ENCODE data around the gene IL2RA.
A peak's percentile ranks its signal among the peaks of the same experiment; 100 is the strongest.

The IL2RA gene

DNA sequence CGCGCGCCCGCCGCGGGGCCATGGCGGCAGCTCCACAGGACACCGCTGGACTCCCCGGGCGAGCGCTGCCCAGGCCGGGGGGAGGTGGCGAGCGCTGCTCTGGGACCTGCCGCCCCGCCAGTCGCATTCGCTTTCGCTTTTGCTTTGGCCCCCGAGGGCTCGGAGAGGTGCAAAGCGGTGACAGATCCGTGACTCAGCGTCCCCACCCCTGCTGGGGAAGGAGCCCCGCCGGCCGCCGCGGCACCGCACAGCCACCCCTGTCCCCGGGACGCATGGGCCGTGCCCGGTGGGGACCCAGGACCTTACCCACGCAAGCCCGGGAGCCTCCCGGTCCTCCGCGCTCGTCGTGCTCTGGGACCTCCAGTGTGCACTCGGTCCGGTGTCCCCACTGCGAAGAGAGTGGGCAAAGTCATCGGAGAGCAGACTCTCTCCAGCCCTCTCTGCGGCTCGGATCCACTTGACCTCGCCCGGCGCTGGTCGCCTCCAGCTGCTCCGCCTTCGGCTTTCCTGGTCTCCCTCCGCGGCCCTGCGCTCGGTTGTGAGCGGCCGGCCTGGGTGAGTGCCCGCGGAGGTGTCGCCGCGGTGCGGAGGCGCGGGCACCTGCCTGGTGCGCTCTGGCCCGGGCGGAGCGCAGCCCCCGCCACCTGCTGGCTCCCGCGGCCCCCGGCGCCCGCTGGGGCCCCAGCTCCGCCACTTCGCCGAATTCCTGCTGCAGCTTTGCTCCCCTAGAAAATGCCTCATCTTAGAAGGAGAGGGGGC is 84.5 kb downstream of the IL2RA start, which contains the start of gene IL15RA:
Gene IL15RA (minus strand): TSS at position 73 of the 759 bp plus-strand sequence. CDS start 51 bp downstream, at position 22.
- no peaks in the 10 kb centered on the region for H3K9me3 ChIP-seq (ENCODE audit: control insufficient read depth, insufficient read depth, low read length)
- no peaks in the 10 kb centered on the region for H3K36me3 ChIP-seq (ENCODE audit: control insufficient read depth, insufficient read depth, low read length)
- peak within 1 kb of the TSS; percentile 80 for H3K4me3 ChIP-seq (ENCODE audit: low read depth, low read length)
- H3K27me3 ChIP-seq (ENCODE audit: control insufficient read depth, insufficient read depth, low read length), result peaks cover 45% of the 10 kb centered on the region
- no peaks in the 10 kb centered on the region for H3K4me1 ChIP-seq (ENCODE audit: control insufficient read depth, insufficient read depth, low read length)
- H3K9ac ChIP-seq (ENCODE audit: low read depth, low read length), result peak within 1 kb of the TSS; percentile 60

DNA sequence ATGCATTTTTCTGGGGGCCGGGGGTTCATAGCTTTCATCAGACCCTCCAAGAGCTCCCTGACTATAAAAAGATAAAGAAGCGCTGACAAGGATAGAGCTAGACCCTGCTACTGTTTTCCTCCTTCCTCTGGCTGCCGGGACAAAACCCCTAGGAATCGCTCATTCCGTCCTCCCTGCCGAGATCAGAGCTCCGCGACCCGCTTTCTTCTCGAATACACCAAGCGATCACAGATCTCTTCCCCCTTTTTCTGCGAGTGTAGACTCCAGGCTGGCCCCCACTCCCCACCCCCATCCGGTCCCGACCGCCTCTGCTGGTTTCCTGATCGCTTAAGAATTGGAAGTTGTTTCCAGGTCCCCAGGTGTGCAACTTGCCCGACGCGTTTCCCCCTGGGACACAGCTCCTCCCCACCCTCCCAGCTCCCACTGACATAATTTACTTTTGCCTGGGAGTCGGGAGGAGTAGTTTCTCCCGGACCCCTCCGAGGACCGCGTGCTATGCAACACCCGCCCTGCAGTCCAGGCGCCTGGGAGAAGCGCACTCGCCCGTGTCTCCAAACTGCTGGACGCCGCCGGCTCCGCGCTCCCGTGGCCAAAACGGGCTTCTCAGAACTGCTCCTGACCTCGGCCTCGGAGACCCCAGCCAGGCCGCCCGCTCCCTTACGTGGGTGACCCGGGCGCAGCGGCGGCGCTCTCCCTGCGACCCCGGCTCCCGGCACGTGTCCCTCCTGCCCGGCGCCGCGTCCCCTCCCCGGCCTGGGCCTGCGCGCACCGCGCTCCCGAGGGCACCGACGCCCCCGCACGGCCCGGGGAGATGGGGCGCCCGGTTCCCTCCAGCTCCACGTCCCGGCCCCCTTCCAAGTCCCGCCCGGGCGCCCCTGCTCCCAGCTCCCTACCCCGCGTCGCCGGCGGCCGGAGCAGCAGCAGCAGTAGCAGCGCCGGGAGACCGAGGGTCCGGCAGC is 85.4 kb downstream of the IL2RA start:
- Histone ChIP-seq H3K4me1 (ENCODE audit: control insufficient read depth, insufficient read depth, low read length) (no peaks in the 10 kb centered on the region), H3K9ac (ENCODE audit: low read depth, low read length) (peak overlapping the region; percentile 60), H3K9me3 (ENCODE audit: control insufficient read depth, insufficient read depth, low read length) (no peaks in the 10 kb centered on the region), H3K36me3 (ENCODE audit: control insufficient read depth, insufficient read depth, low read length) (no peaks in the 10 kb centered on the region), H3K4me3 (ENCODE audit: low read depth, low read length) (peak overlapping the region; percentile 80), H3K27me3 (ENCODE audit: control insufficient read depth, insufficient read depth, low read length) (peaks cover 45% of the 10 kb centered on the region)

DNA sequence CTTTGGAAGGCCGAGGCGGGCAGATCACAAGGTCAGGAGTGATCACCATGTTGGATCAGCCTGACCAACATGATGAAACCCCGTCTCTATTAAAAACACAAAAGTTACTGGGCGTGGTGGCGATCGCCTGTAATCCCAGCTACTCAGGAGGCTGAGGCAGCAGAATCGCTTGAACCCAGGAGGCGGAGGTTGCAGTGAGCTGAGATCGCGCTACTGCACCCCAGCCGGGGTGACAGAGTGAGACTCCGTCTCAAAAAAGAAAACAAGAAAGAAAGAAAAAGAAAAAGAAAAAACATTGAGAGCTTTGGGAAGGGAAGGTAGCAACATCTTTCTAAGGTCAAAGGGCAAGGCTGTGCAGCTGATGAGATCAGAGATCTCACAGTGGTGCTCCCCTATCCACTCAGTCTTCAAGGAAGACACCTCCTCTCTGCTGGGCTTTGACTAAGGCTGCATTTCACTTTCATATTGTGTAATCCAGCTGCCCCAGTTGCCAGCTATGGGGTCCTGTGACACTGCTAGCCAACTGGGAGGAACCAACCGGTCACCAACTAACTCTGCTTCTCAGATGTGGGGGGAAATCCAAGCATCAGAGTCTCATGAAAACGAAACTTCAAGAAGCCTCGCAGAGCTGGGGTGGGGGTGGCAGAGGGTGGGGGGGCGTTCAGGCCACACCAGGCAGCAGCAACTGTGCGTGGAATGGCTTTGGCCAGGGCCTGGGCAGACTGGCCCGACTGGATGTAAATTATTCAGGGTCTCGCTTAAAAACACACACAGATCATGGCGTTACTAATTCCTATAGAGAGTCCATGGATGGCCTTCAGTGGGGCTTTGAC is 86.3 kb downstream of the IL2RA start:
- peak overlapping the region; percentile 80 for H3K4me3 ChIP-seq (ENCODE audit: low read depth, low read length)
- H3K36me3 ChIP-seq (ENCODE audit: control insufficient read depth, insufficient read depth, low read length), result no peaks in the 10 kb centered on the region
- no peaks in the 10 kb centered on the region for H3K9me3 ChIP-seq (ENCODE audit: control insufficient read depth, insufficient read depth, low read length)
- peaks cover 38% of the 10 kb centered on the region for H3K27me3 ChIP-seq (ENCODE audit: control insufficient read depth, insufficient read depth, low read length)
- H3K4me1 ChIP-seq (ENCODE audit: control insufficient read depth, insufficient read depth, low read length), result no peaks in the 10 kb centered on the region
- H3K9ac ChIP-seq (ENCODE audit: low read depth, low read length), result no peak overlapping the region

DNA sequence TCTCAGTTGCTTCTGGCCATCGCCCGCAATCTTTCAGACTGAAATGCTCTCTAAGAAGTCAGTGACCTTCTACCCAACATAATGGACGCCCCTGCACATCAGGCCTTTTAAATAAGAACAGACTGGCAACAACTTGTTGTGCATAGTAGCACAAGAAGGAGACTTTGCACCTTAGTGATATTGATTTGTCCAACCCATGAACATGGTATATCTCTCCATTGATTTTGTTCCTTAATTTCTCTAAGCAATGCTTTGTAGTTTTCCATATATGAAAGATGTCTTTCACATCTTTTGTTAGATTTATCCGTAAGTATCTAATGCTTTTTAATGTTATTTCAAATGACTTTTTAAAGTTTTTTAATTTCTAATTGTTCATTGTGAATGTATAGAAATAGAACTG is 89.1 kb downstream of the IL2RA start:
- Histone ChIP-seq H3K27me3 (ENCODE audit: control insufficient read depth, insufficient read depth, low read length) (peaks cover 19% of the 10 kb centered on the region), H3K9me3 (ENCODE audit: control insufficient read depth, insufficient read depth, low read length) (no peaks in the 10 kb centered on the region), H3K9ac (ENCODE audit: low read depth, low read length) (no peak overlapping the region), H3K36me3 (ENCODE audit: control insufficient read depth, insufficient read depth, low read length) (no peaks in the 10 kb centered on the region), H3K4me3 (ENCODE audit: low read depth, low read length) (no peak overlapping the region), H3K4me1 (ENCODE audit: control insufficient read depth, insufficient read depth, low read length) (no peaks in the 10 kb centered on the region)

DNA sequence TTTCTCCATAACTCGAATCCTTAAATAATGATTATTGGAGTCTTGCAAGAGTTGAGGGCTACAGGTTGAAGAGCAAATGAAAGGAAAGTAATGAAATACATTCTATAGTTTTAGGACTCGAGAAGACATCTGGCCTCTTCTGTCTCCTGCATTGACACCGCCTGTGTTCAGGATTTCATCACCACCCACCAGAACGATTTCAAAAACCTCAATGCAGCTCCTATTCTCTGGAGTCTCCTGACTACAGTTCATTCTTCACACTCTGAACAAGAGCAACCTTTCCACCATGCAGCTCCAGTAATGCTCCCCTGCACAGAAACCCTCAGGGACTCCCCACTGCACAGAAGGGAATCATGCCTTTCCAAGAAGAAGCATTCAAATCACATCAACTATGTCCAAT is 90.3 kb downstream of the IL2RA start:
- Histone ChIP-seq H3K9me3 (ENCODE audit: control insufficient read depth, insufficient read depth, low read length) (no peaks in the 10 kb centered on the region), H3K36me3 (ENCODE audit: control insufficient read depth, insufficient read depth, low read length) (no peaks in the 10 kb centered on the region), H3K27me3 (ENCODE audit: control insufficient read depth, insufficient read depth, low read length) (peaks cover 19% of the 10 kb centered on the region), H3K4me1 (ENCODE audit: control insufficient read depth, insufficient read depth, low read length) (no peaks in the 10 kb centered on the region), H3K9ac (ENCODE audit: low read depth, low read length) (no peak overlapping the region), H3K4me3 (ENCODE audit: low read depth, low read length) (no peak overlapping the region)

DNA sequence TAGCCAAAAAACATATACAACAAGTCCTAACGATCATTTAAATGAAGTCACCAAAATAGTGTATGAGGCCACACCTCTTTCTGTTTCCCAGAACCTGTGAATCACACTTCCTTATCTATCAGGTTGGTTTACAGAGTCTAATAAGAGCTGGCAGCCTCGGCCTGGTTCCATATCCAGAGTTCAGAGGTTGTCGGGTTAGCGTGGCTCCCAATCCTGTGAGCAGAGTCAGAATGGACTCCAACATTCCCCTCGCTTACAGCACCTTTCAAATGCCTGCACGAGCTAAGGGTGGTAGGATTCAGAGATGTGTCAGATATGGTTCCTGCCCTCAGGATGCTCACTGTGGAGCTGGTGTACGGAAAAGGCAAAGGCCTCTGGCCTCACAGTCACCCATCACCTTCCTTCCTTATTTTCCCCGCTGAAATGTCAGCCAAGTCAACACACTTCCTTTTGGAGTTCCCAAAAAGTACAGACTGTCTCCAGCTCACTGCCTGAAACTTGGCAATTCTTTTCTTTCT is 90.8 kb downstream of the IL2RA start:
- Histone ChIP-seq H3K36me3 (ENCODE audit: control insufficient read depth, insufficient read depth, low read length) (no peaks in the 10 kb centered on the region), H3K4me3 (ENCODE audit: low read depth, low read length) (no peak overlapping the region), H3K4me1 (ENCODE audit: control insufficient read depth, insufficient read depth, low read length) (no peaks in the 10 kb centered on the region), H3K9me3 (ENCODE audit: control insufficient read depth, insufficient read depth, low read length) (no peaks in the 10 kb centered on the region), H3K9ac (ENCODE audit: low read depth, low read length) (no peak overlapping the region), H3K27me3 (ENCODE audit: control insufficient read depth, insufficient read depth, low read length) (peaks cover 13% of the 10 kb centered on the region)

DNA sequence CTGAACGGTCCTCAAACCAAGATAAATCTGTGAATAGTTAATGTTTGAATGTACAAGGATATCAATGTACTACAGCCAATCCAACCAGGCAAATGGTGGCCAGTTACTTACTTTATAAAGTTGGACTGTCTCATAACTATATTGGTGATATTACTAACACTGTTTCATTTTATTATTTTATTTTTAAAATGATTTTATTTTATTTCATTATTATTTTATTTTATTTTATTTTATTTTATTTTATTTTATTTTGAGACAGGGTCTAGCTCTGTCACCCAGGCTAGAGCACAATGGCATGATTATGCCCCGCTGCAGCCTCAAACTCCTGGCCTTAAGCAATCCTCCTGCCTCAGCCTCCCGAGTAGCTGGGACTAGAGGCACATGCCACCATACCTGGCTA is 91.6 kb downstream of the IL2RA start:
- H3K36me3 ChIP-seq (ENCODE audit: control insufficient read depth, insufficient read depth, low read length), result no peaks in the 10 kb centered on the region
- no peak overlapping the region for H3K9ac ChIP-seq (ENCODE audit: low read depth, low read length)
- no peak overlapping the region for H3K4me3 ChIP-seq (ENCODE audit: low read depth, low read length)
- H3K27me3 ChIP-seq (ENCODE audit: control insufficient read depth, insufficient read depth, low read length), result peaks cover 8% of the 10 kb centered on the region
- no peaks in the 10 kb centered on the region for H3K9me3 ChIP-seq (ENCODE audit: control insufficient read depth, insufficient read depth, low read length)
- no peaks in the 10 kb centered on the region for H3K4me1 ChIP-seq (ENCODE audit: control insufficient read depth, insufficient read depth, low read length)

DNA sequence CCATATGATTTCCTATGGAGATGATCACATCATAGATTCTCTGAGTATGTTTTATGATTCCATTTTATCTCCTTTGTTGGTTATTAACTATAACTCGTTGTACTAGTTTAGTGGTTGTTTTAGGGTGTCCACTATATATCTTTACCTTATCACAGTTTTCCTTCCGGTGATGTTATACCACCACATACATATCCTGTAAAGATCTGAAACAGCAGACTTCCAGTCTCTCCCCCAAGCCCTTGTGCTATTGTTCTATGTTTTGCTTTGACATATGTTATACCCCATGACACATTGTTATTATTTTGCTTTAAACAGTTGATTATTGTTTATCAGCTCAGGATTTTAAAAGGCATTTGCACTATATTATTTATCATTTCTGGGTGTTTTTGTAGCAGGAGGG is 92.1 kb downstream of the IL2RA start:
- no peaks in the 10 kb centered on the region for H3K4me1 ChIP-seq (ENCODE audit: control insufficient read depth, insufficient read depth, low read length)
- peaks cover 3% of the 10 kb centered on the region for H3K27me3 ChIP-seq (ENCODE audit: control insufficient read depth, insufficient read depth, low read length)
- H3K4me3 ChIP-seq (ENCODE audit: low read depth, low read length), result no peak overlapping the region
- no peaks in the 10 kb centered on the region for H3K36me3 ChIP-seq (ENCODE audit: control insufficient read depth, insufficient read depth, low read length)
- H3K9me3 ChIP-seq (ENCODE audit: control insufficient read depth, insufficient read depth, low read length), result no peaks in the 10 kb centered on the region
- H3K9ac ChIP-seq (ENCODE audit: low read depth, low read length), result no peak overlapping the region

DNA sequence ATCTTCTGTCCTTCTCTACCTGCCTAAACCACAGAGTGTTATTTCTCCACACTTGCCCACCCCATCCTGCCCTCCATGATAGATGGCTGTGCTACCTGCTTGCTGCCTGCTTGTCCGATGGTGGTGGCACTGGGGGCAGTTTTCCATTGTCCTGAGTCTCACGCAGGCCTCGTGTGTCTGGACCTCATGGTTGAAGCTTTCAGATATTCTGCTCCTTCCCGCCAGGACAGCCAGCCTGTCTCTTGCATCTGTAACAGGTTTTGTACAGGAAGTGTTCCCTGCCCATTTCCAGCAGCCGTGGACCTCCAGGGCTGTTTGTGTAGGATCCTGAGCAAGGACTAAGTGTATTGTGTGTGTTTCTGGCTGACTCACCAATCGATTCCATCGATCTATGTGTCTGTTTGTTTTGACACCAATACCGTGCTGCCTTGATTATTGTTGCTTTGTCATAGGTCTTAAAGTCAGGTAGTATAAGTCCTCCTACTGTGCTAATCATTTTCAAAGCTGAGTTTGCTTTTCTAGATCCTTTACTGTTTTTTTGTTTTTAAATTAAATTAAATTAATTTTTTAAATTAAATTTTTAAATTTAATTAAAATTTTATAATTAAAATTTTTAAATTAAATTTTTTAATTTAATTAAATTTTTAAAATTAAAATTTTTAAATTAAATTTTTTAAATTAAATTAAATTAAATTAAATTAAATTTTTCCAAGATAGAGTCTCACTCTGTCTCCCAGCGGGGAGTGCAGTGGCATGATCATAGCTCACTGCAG is 93.3 kb downstream of the IL2RA start:
- no peaks in the 10 kb centered on the region for H3K4me1 ChIP-seq (ENCODE audit: control insufficient read depth, insufficient read depth, low read length)
- H3K4me3 ChIP-seq (ENCODE audit: low read depth, low read length), result no peak overlapping the region
- no peaks in the 10 kb centered on the region for H3K27me3 ChIP-seq (ENCODE audit: control insufficient read depth, insufficient read depth, low read length)
- H3K9me3 ChIP-seq (ENCODE audit: control insufficient read depth, insufficient read depth, low read length), result no peaks in the 10 kb centered on the region
- H3K9ac ChIP-seq (ENCODE audit: low read depth, low read length), result no peak overlapping the region
- no peaks in the 10 kb centered on the region for H3K36me3 ChIP-seq (ENCODE audit: control insufficient read depth, insufficient read depth, low read length)

DNA sequence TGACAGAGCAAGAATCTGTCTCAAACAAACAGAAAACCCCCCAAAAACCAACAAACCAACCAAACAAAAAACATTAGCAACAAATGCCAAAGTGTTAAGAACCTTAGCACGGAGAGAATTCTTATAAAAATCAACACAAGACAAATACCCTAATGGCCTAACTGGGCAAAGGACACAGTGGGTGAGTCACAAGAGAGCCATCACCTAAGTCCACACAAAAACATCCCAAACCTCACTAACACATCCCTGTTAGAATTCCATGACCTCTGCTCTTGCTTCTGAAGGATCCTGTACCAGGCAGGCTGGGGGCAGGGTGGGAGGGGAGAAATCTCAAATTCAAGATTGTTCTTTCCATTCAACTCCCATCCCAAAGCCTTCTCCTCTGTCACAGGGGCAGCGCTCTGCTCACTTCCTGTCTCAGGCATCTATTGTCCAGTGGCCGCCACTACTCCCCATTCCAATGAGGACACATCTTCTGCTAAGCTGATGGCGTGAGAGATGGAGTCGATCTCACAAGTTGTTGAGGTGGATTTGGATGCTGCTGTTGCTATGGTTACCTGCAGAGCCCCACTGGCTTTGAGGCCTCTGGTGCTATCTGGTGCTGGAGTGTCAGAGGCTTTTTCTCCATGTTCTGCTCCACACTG is 94.0 kb downstream of the IL2RA start:
- Histone ChIP-seq H3K9me3 (ENCODE audit: control insufficient read depth, insufficient read depth, low read length) (no peaks in the 10 kb centered on the region), H3K27me3 (ENCODE audit: control insufficient read depth, insufficient read depth, low read length) (no peaks in the 10 kb centered on the region), H3K36me3 (ENCODE audit: control insufficient read depth, insufficient read depth, low read length) (no peaks in the 10 kb centered on the region), H3K9ac (ENCODE audit: low read depth, low read length) (no peak overlapping the region), H3K4me1 (ENCODE audit: control insufficient read depth, insufficient read depth, low read length) (no peaks in the 10 kb centered on the region), H3K4me3 (ENCODE audit: low read depth, low read length) (no peak overlapping the region)

Data from iPS-15b (cell line).